ENCODE data around the gene TNFAIP2. TPM values are rescaled to one million over a fixed set of nuclear protein-coding genes. Genes with fewer than 3 reads are reported as not detected.

TNFAIP2 gene
- total RNA-seq, 2 experiments from 2014 or later = 1.1 to 1.2 TPM

DNA sequence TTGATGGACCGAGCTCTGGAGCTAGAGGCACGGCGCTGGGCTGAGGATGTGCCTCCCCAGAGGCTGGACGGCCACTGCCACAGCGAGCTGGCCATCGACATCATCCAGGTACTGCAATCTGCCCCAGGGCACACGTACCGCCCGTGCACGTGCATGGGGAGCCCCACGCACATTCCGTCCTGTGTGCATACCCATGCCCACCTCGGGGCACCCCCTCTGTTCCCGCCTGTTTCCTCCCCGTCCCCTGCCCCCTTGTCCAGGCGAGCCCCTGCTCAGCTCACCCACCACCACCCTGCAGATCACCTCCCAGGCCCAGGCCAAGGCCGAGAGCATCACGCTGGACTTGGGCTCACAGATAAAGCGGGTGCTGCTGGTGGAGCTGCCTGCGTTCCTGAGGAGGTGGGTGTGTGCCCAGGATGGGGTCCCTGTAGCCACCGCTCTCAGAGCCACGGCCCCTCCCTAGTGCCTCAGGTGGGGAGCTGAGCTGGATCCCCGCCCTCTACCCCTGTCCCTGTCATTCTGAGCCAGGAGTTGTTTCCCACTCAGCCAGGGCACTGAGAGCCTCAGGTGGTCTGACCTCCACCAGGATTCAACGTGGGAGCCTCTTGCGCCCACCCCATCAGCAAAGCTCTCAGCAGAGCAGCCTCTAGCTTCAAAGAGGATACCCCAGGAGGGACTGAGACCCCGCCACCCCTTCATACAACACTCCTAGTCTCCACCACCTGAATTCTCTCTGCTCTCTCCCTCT lies 6.9 kb downstream of the TNFAIP2 start:
- no peaks in the 10 kb centered on the region for H3K4me1 Mint-ChIP-seq (ENCODE audit: low read depth)
- intact Hi-C loops (cut with micrococcal nuclease) = no loop called here
- no peak for ATAC-seq
- TF ChIP-seq, protein P1, sequence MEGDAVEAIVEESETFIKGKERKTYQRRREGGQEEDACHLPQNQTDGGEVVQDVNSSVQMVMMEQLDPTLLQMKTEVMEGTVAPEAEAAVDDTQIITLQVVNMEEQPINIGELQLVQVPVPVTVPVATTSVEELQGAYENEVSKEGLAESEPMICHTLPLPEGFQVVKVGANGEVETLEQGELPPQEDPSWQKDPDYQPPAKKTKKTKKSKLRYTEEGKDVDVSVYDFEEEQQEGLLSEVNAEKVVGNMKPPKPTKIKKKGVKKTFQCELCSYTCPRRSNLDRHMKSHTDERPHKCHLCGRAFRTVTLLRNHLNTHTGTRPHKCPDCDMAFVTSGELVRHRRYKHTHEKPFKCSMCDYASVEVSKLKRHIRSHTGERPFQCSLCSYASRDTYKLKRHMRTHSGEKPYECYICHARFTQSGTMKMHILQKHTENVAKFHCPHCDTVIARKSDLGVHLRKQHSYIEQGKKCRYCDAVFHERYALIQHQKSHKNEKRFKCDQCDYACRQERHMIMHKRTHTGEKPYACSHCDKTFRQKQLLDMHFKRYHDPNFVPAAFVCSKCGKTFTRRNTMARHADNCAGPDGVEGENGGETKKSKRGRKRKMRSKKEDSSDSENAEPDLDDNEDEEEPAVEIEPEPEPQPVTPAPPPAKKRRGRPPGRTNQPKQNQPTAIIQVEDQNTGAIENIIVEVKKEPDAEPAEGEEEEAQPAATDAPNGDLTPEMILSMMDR (IDR thresholded peaks at IDR 0.05) = no peak
- H3K36me3 Mint-ChIP-seq (ENCODE audit: low read depth) = no peaks in the 10 kb centered on the region
- H3K9me3 Mint-ChIP-seq = no peaks in the 10 kb centered on the region
- CTCF ChIA-PET = interaction anchor here (1.4 to 2.5 kb wide), 2 partner anchors 11 to 26 kb away, joined by 6 to 7 read pairs; no protein-coding TSS in a partner anchor
- peaks cover 2% of the 10 kb centered on the region for H3K27me3 Mint-ChIP-seq
- no peak overlapping the region for H3K4me3 Mint-ChIP-seq
- DNase-seq = no peak
- POLR2A ChIA-PET = no interaction called here
- no peak overlapping the region for H3K27ac Mint-ChIP-seq

DNA sequence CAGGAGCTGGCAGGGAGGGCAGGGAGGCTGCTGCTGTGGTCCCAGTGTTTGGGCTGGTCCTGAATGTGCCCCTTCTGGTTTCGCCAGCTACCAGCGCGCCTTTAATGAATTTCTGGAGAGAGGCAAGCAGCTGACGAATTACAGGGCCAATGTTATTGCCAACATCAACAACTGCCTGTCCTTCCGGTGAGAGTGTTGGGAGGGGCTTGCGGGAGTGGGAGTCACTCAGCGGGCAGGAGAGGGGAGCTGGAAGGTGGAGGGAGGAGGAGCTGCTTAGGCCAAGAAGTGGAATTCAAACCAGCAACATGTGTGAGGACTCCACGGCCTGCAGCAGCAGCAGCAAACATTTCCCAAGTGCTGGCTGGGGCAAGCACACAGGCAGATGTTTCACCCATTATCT lies 7.7 kb downstream of the TNFAIP2 start:
- intact Hi-C loops (cut with micrococcal nuclease) = no loop called here
- TF ChIP-seq, protein P1 (IDR thresholded peaks at IDR 0.05) = no peak
- Mint-ChIP-seq H3K4me3 (no peak overlapping the region), H3K4me1 (ENCODE audit: low read depth) (no peaks in the 10 kb centered on the region), H3K9me3 (no peaks in the 10 kb centered on the region), H3K27ac (no peak overlapping the region), H3K36me3 (ENCODE audit: low read depth) (no peaks in the 10 kb centered on the region), H3K27me3 (peaks cover 1% of the 10 kb centered on the region)
- ATAC-seq (no peak), DNase-seq (no peak)
- POLR2A ChIA-PET = no interaction called here
- CTCF ChIA-PET = interaction anchor here (2.5 kb wide), 1 partner anchor 26 kb away, joined by 7 read pairs; no protein-coding TSS in a partner anchor

DNA sequence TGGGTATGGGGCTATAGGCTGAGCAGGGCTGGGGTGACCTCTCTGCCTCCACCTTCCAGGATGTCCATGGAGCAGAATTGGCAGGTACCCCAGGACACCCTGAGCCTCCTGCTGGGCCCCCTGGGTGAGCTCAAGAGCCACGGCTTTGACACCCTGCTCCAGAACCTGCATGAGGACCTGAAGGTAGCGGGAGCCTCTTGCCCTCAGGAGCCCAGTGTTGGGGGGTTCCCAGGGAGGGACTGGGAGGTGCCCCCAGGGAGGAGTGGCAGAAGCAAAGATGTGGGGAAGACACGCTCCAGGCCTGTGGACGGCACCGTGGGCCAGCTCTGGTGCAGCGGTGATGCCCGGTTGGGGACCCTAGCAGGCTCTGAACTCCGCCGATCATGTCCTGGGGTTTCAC lies 8.3 kb downstream of the TNFAIP2 start:
- Mint-ChIP-seq H3K4me1 (ENCODE audit: low read depth) (no peaks in the 10 kb centered on the region), H3K36me3 (ENCODE audit: low read depth) (no peaks in the 10 kb centered on the region), H3K4me3 (no peak overlapping the region), H3K27me3 (peaks cover 1% of the 10 kb centered on the region), H3K9me3 (no peaks in the 10 kb centered on the region), H3K27ac (no peak overlapping the region)
- ATAC-seq (no peak), DNase-seq (no peak)
- TF ChIP-seq, protein P1 (IDR thresholded peaks at IDR 0.05) = no peak
- intact Hi-C loops (cut with micrococcal nuclease) = no loop called here
- ChIA-PET CTCF (interaction anchor here (2.5 kb wide), 1 partner anchor 27 kb away, joined by 7 read pairs; no protein-coding TSS in a partner anchor), POLR2A (no interaction called here)

DNA sequence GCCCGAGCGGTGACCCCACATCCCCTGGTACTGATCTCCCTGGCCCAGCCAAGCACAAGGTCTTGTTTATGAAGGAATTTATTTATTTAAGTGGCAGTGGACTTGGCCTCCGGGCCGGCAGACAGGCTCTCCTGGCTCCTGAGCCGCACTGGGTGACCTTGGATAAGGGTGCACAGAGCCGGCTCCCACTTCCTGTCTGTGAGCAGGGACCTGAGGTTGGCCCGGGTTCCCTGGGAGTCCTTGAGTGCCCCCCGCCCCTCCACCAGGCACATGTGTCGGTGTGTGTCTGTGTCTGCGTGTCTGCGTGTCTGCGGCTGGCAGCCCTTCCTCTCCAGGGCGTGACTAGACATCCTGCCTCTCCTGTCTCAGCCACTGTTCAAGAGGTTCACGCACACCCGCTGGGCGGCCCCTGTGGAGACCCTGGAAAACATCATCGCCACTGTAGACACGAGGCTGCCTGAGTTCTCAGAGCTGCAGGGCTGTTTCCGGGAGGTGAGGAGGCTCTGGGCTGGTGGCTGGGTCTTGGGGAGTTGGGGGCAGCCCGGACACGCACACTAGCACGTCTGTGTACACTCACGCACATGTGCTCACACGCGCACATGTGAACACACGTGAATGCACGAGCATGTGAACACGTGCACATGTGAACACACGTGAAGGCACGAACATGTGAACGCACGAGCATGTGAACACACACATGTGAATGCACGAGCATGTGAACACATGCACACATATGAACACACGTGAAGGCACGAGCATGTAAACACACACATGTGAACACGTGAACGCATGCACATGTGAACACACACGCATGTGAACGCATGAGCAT lies 9.3 kb downstream of the TNFAIP2 start:
- no peaks in the 10 kb centered on the region for H3K4me1 Mint-ChIP-seq (ENCODE audit: low read depth)
- CTCF ChIA-PET = interaction anchor here (2.5 kb wide), 1 partner anchor 28 kb away, joined by 7 read pairs; no protein-coding TSS in a partner anchor
- TF ChIP-seq, protein P1 (IDR thresholded peaks at IDR 0.05) = no peak
- no peaks in the 10 kb centered on the region for H3K9me3 Mint-ChIP-seq
- no peak for ATAC-seq
- intact Hi-C loops (cut with micrococcal nuclease) = no loop called here
- no peak for DNase-seq
- H3K4me3 Mint-ChIP-seq = no peak overlapping the region
- H3K27me3 Mint-ChIP-seq = peaks cover 1% of the 10 kb centered on the region
- no peaks in the 10 kb centered on the region for H3K36me3 Mint-ChIP-seq (ENCODE audit: low read depth)
- POLR2A ChIA-PET = no interaction called here
- H3K27ac Mint-ChIP-seq = no peak overlapping the region
